ENCODE data around the gene PPP1CA. TPM values are rescaled to one million over a fixed set of nuclear protein-coding genes. Genes with fewer than 3 reads are reported as not detected.
A peak's percentile ranks its signal among the peaks of the same experiment; 100 is the strongest.

Gene PPP1CA
- polyA plus RNA-seq (2011; rRNA removed), result 174 and 178 TPM in 2 replicates
- 405 and 423 TPM in 2 replicates for polyA plus RNA-seq (2012; cell fraction: cytosol; rRNA removed)
- polyA plus RNA-seq (2012; cell fraction: nucleus; rRNA removed), result 324 and 334 TPM in 2 replicates
- polyA plus RNA-seq (2017; fragmentation: RNase III; extraction: RNeasy Plus Mini Kit Qiagen cat#74134 plus additional on column Dnase treatment), result 200 to 208 TPM (median 205 TPM) in 3 replicates
- 239 and 243 TPM in 2 replicates for polyA minus RNA-seq (2011; rRNA and poly(A)+ RNA removed)

GRCh38 chr11:67401495-67402191 is at the start of gene PPP1CA:
TSS of gene PPP1CA (minus strand) at chr11:67401858. CDS start at chr11:67401782, 76 bp downstream.
- peak; percentile 84 to 87 for ATAC-seq
- CTCF ChIA-PET, result interaction anchor here (0.6 to 46.2 kb wide), 32 partner anchors 12 to 397 kb away, joined by 3 to 1913 read pairs (median 4); partner anchors contain the start of genes CARNS1, CLCF1, GPR152 and POLD4
- Histone ChIP-seq H3K4me2 (peak within 1 kb of the TSS; percentile 93), H3K4me1 (peaks cover 15% of the 10 kb centered on the region), H3K4me3 (peak within 1 kb of the TSS; percentile 80), H3K9me3 (no peaks in the 10 kb centered on the region), H3K27ac (peak within 1 kb of the TSS; percentile 89 to 98)
- peak; percentile 87 to 89 for DNase-seq (ENCODE audit: low read depth in 1 of 2, low spot score in 1 of 2)
- peak; percentile 58 for TF ChIP-seq SMC3 (IDR thresholded peaks at IDR 0.05)
- no peak for TF ChIP-seq CHD4 (IDR thresholded peaks at IDR 0.05; ENCODE audit: borderline replicate concordance)
- TF ChIP-seq NFE2L2 (conservative IDR thresholded peaks at IDR 0.05; ENCODE audit: low read length), result no peak
- no peak for TF ChIP-seq RNF2 (IDR thresholded peaks at IDR 0.05; ENCODE audit: borderline replicate concordance, low read depth)
- TF ChIP-seq E2F6 (IDR thresholded peaks at IDR 0.05; ENCODE audit: borderline replicate concordance, low read depth), result peak; percentile 68; the same call in 1 of the 2 replicates
- peak; percentile 78 for TF ChIP-seq POLR2A (IDR thresholded peaks at IDR 0.05; ENCODE audit: low read length)
- no peak for TF ChIP-seq HOXA7 (CRISPR knock-in tag; IDR thresholded peaks at IDR 0.05)
- TF ChIP-seq CTCF (IDR thresholded peaks at IDR 0.05), result peak; percentile 75
- no peak for TF ChIP-seq ELK1 (IDR thresholded peaks at IDR 0.05; ENCODE audit: low read depth, low read length)
- peak; percentile 12 to 63; a peak in 4 of 5 replicates for TF ChIP-seq RAD21 (conservative IDR thresholded peaks at IDR 0.05 in 1 of 2, IDR thresholded peaks at IDR 0.05 in 1 of 2)
- no peak; the same call in 1 of the 2 replicates for TF ChIP-seq REST (IDR thresholded peaks at IDR 0.05)
- TF ChIP-seq HOXB5 (CRISPR knock-in tag; IDR thresholded peaks at IDR 0.05), result 0 out of 2 replicates have a peak, but pooled peaks have one; percentile 34
- TF ChIP-seq JUN (IDR thresholded peaks at IDR 0.05), result peak; percentile 85 to 92
- TF ChIP-seq BCL3 (IDR thresholded peaks at IDR 0.05), result peak; percentile 85; the same call in 2 of the 3 replicates
- TF ChIP-seq HES2 (IDR thresholded peaks at IDR 0.05), result no peak
- TF ChIP-seq PHF8 (IDR thresholded peaks at IDR 0.05; ENCODE audit: borderline replicate concordance, low read depth), result peak; percentile 47; the same call in 1 of the 2 replicates
- no peak for TF ChIP-seq NR3C1 (IDR thresholded peaks at IDR 0.05)
- WGBS (ENCODE audit: missing lambda C conversion rate), result 2% methylated on average over 7 of the region's 73 CpGs
- no peak for FAIRE-seq
- POLR2A ChIA-PET, result interaction anchor here (0.5 to 2.2 kb wide), 25 partner anchors 10 to 182 kb away, joined by 3 to 21 read pairs (median 4); partner anchors contain the start of genes AIP, GSTP1, PITPNM1 and POLD4
